Stomach (tissue), 9 donors: Measurements from ENCODE around the gene P2RX7. TPM values are rescaled to one million over a fixed set of nuclear protein-coding genes. Genes with fewer than 3 reads are reported as not detected.
A peak's percentile ranks its signal among the peaks of the same experiment; 100 is the strongest.

ENCODE experiments used
- DNase-seq, 2 donors: peaks; one replicate each; pipeline versions ENCODE4 v3.0.0 to v3.0.0-alpha.2; 2013 to 2019
- H3K27ac ChIP-seq, 5 donors: fragments of 200-600 bp in 4 of 5; sonication (generic) in 4 of 5; one replicate each; pipeline ENCODE4 v1.5.1; 2013 to 2019; ENCODE audit warnings: mild to moderate bottlenecking in 1 of 5, moderate library complexity in 1 of 5
- H3K27me3 ChIP-seq, 3 donors: fragments of 200-600 bp; sonication (generic); one replicate each; pipeline ENCODE4 v1.5.1; 2017 to 2019; ENCODE audit warnings: mixed run types in 1 of 3
- H3K36me3 ChIP-seq, 4 donors: fragments of 200-600 bp; sonication (generic); 1 replicate in 3 of 4; 2 replicates in 1 of 4; pipeline ENCODE4 v1.5.1; 2016 to 2019
- H3K4me1 ChIP-seq, 4 donors: fragments of 200-600 bp; sonication (generic); one replicate each; pipeline ENCODE4 v1.5.1; 2016 to 2019
- H3K4me3 ChIP-seq, 4 donors: fragments of 200-600 bp; sonication (generic) in 3 of 4; one replicate each; pipeline ENCODE4 v1.5.1; 2016 to 2019; ENCODE audit warnings: mild to moderate bottlenecking in 1 of 4
- H3K9me3 ChIP-seq, 4 donors: fragments of 200-600 bp; sonication (generic); one replicate each; pipeline ENCODE4 v1.5.1; 2016 to 2019
- CTCF ChIP-seq, 7 experiments: fragments of 450-650 bp in 4 of 7; fragments of 200-600 bp in 3 of 7; sonication (generic) in 3 of 7; IDR thresholded peaks; one replicate each; pipeline ENCODE4 v1.5.1; 2016 to 2019; ENCODE audit warnings: antibody characterized with exemption in 7 of 7, control low read depth in 2 of 7, mild to moderate bottlenecking in 1 of 7
- EP300 ChIP-seq: sonication (generic); formaldehyde crosslinking; IDR thresholded peaks from one replicate; pipeline ENCODE4 v1.6.1; 2017; ENCODE audit warnings: antibody characterized with exemption
- POLR2A ChIP-seq, 4 donors: fragments of 450-650 bp; IDR thresholded peaks; one replicate each; pipeline ENCODE4 v1.6.1; 2016; ENCODE audit warnings: antibody characterized with exemption in 4 of 4, control low read depth in 2 of 4, mild to moderate bottlenecking in 1 of 4, moderate library complexity in 1 of 4
- POLR2AphosphoS5 ChIP-seq, 3 donors: sonication (generic); formaldehyde crosslinking; IDR thresholded peaks; one replicate each; pipeline ENCODE4 v1.6.1; 2016; ENCODE audit warnings: antibody characterized with exemption in 3 of 3
- WGBS, 5 donors: extraction: QIAGEN DNeasy Blood & Tissue Kit in 3 of 5; methylation state at CpG; one replicate each; pipeline versions ENCODE4 v1.1.5 to v1.1.7; 2013 to 2018; 5-methylcytosine and 5-hydroxymethylcytosine counted together
- intact Hi-C: fragments of 100-400 bp; cut with DNase I; formaldehyde crosslinking; loops from one replicate; pipeline ENCODE4 v1.15.1; 2023; ENCODE audit warnings: low total_unique reads
- polyA plus RNA-seq, 3 donors: library from polyadenylated mRNA; stranded (reverse); fragments of 200-250 nt; gene quantifications; one replicate each; pipeline ENCODE4 v1.2.3, GENCODE V29; 2013
- total RNA-seq, 5 donors: library from RNA; depleted of rRNA; stranded (reverse); fragments of >200 nt; gene quantifications; one replicate each; pipeline versions ENCODE4 v1.1.0 to v1.2.3, GENCODE V29; 2014 to 2016
- donor health status: healthy with polysubstance abuse.
- donor health status: Bipolar disorder and iron deficiency.
- donor health status: healthy.

P2RX7 gene
- total and polyA plus RNA-seq, 8 donors: 0.31 to 2.2 (median 0.95) TPM; not detected in 2

GRCh38 chr12:121189619-121190155 is 57.0 kb downstream of the P2RX7 start:
- intact Hi-C loops: no loop called here
- Histone ChIP-seq H3K9me3 (no peaks in the 10 kb centered on the region), H3K27me3 (no peaks in the 10 kb centered on the region), H3K36me3 (peaks cover 0 to 4% (median 3%) of the 10 kb centered on the region in 4 donors), H3K4me1 (no peaks in the 10 kb centered on the region), H3K27ac (no peak overlapping the region), H3K4me3 (no peak overlapping the region)
- DNase-seq: no peak
- WGBS, 5 donors: 73 to 80% (median 73%) methylated on average over 9 of the region's 9 CpGs
- no peak for TF ChIP-seq CTCF (IDR thresholded peaks at IDR 0.05)
- TF ChIP-seq POLR2AphosphoS5 (IDR thresholded peaks at IDR 0.05): no peak
- TF ChIP-seq EP300: no peak
- no peak for TF ChIP-seq POLR2A (IDR thresholded peaks at IDR 0.05)

- H3K27ac ChIP-seq: peak overlapping the region in 2 of 5 donors; percentile 37
Observed at GRCh38 chr12:121190523-121191031, 57.9 kb downstream of the P2RX7 start.

GRCh38 chr12:121191151-121191550 is 58.5 kb downstream of the P2RX7 start:
- intact Hi-C loops: no loop called here
- Histone ChIP-seq H3K27ac (peak overlapping the region in 2 of 5 donors; percentile 37), H3K36me3 (no peaks in the 10 kb centered on the region), H3K4me1 (no peaks in the 10 kb centered on the region), H3K27me3 (no peaks in the 10 kb centered on the region), H3K9me3 (no peaks in the 10 kb centered on the region), H3K4me3 (no peak overlapping the region)
- 59 to 96% (median 82%) methylated on average over 3 of the region's 3 CpGs for WGBS, 5 donors
- no peak for TF ChIP-seq EP300
- TF ChIP-seq POLR2A (IDR thresholded peaks at IDR 0.05): no peak
- TF ChIP-seq POLR2AphosphoS5 (IDR thresholded peaks at IDR 0.05): no peak
- no peak for TF ChIP-seq CTCF (IDR thresholded peaks at IDR 0.05)
- no peak for DNase-seq

More at GRCh38 chr12:121190523-121191031, 57.9 kb downstream of the P2RX7 start:
- TF ChIP-seq POLR2A (IDR thresholded peaks at IDR 0.05) (no peak), POLR2AphosphoS5 (IDR thresholded peaks at IDR 0.05) (no peak), EP300 (no peak), CTCF (IDR thresholded peaks at IDR 0.05) (no peak)
- DNase-seq: peak in 1 of 2 donors; percentile 43
- 39 to 66% (median 51%) methylated on average over 2 of the region's 2 CpGs for WGBS, 5 donors
- no peaks in the 10 kb centered on the region for H3K9me3 ChIP-seq
- no peaks in the 10 kb centered on the region for H3K27me3 ChIP-seq
- intact Hi-C loops: no loop called here
- H3K4me3 ChIP-seq: no peak overlapping the region
- no peaks in the 10 kb centered on the region for H3K4me1 ChIP-seq
- H3K36me3 ChIP-seq: no peaks in the 10 kb centered on the region

GRCh38 chr12:121196902-121197301 is 64.2 kb downstream of the P2RX7 start:
- peak overlapping the region in 1 of 5 donors; percentile 43 for H3K27ac ChIP-seq
- 61 to 74% (median 71%) methylated on average over 6 of the region's 6 CpGs for WGBS, 5 donors
- intact Hi-C loops: no loop called here
- no peaks in the 10 kb centered on the region for H3K9me3 ChIP-seq
- H3K27me3 ChIP-seq: no peaks in the 10 kb centered on the region
- H3K4me1 ChIP-seq: no peaks in the 10 kb centered on the region
- H3K36me3 ChIP-seq: no peaks in the 10 kb centered on the region
- TF ChIP-seq CTCF (IDR thresholded peaks at IDR 0.05): no peak
- no peak overlapping the region for H3K4me3 ChIP-seq
- peak in 1 of 2 donors; percentile 38 for DNase-seq
